Measurements from ENCODE around the gene ZKSCAN3.
"Not testable (repeated sequence)": the region's sequence is repeated elsewhere in the genome, so short reads cannot be mapped to it uniquely, and the experiment has no call there.

ZKSCAN3 gene

DNA sequence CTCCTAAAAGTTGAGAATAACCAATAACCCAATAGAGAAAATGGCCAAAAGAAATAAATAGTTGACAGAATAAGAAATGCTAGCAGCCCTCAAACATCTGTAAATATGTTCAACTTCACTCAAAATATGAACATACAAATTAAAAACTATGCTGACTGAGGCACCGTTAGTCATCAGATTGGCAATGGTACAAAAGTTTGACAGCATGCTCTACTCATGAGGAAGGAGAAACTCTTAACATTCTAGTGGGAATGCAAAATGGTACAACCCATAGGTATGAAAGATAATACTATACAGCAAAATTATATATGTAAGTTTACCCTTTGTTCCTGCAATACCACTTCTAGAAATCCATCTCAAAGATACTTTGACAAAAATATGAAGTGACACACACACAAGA, 51.4 kb downstream of the ZKSCAN3 start:
- TF ChIP-seq, protein P1, sequence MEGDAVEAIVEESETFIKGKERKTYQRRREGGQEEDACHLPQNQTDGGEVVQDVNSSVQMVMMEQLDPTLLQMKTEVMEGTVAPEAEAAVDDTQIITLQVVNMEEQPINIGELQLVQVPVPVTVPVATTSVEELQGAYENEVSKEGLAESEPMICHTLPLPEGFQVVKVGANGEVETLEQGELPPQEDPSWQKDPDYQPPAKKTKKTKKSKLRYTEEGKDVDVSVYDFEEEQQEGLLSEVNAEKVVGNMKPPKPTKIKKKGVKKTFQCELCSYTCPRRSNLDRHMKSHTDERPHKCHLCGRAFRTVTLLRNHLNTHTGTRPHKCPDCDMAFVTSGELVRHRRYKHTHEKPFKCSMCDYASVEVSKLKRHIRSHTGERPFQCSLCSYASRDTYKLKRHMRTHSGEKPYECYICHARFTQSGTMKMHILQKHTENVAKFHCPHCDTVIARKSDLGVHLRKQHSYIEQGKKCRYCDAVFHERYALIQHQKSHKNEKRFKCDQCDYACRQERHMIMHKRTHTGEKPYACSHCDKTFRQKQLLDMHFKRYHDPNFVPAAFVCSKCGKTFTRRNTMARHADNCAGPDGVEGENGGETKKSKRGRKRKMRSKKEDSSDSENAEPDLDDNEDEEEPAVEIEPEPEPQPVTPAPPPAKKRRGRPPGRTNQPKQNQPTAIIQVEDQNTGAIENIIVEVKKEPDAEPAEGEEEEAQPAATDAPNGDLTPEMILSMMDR (IDR thresholded peaks at IDR 0.05; ENCODE audit: low read depth, low read length) = no peak
- no peak overlapping the region for H3K4me3 ChIP-seq (replicated peaks in 1 of 2; ENCODE audit: low read depth in 2 of 2, low read length in 2 of 2)
- DNase-seq (ENCODE audit: low read depth in 2 of 2) = peak in 1 of 2 donors; percentile 76

DNA sequence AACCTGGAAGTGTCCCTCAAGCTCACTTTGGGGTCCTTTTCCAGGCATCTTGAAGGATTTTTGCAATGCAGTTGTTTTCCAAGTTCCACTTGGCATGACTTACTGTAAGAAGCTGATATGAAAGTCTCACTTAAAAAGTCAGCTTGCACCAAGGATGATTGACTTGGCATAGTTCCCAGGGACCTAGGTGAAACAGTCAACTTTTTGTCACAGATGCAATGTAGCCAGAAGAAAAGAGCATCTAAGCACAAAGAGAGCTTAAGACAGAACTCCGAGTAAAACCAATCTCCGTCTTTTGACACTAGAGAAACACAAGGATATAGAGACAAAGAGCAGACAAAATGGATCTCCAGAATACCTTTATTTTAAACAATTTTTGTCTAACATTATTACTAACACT, 52.5 kb downstream of the ZKSCAN3 start:
- no peak overlapping the region for H3K4me3 ChIP-seq (replicated peaks in 1 of 2; ENCODE audit: low read depth in 2 of 2, low read length in 2 of 2)
- DNase-seq (ENCODE audit: low read depth in 2 of 2) = no peak
- TF ChIP-seq, protein P1 (IDR thresholded peaks at IDR 0.05; ENCODE audit: low read depth, low read length) = no peak

DNA sequence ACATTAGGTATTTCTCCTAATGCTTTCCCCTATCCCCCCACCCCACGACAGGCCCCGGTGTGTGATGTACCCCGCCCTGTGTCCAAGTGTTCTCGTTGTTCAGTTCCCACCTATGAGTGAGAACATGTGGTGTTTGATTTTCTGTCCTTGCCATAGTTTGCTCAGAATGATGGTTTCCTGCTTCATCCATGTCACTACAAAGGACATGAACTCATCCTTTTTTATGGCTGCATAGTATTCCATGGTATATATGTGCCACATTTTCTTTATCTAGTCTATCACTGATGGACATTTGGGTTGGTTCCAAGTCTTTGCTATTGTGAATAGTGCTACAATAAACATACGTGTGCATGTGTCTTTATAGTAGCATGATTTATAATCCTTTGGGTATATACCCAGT, 54.2 kb downstream of the ZKSCAN3 start:
- not testable (repeated sequence) for H3K4me3 ChIP-seq (replicated peaks in 1 of 2; ENCODE audit: low read depth in 2 of 2, low read length in 2 of 2); DNase-seq (ENCODE audit: low read depth in 2 of 2)

DNA sequence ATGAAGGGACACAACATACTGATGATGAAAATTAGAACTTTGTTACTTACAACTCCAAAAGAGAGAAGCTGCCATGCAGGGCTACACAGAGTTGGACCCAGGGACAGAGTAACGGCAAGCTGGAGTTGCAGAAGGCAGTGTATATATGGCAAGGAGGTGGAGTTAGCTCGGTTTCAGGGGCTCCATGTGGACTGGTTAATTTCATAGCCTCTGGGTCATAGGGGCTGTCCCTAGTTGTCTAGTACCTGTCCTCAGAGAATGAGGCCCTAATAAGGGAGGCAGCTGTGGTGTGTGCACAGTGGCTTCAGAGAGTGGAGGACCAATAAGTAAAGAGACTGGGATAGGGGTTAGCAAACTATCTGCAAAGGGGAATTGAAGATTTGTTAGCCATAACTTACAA, 57.7 kb downstream of the ZKSCAN3 start:
- DNase-seq (ENCODE audit: low read depth in 2 of 2) = no peak
- H3K4me3 ChIP-seq (replicated peaks in 1 of 2; ENCODE audit: low read depth in 2 of 2, low read length in 2 of 2) = no peak overlapping the region
- TF ChIP-seq, protein P1 (IDR thresholded peaks at IDR 0.05; ENCODE audit: low read depth, low read length) = no peak

DNA sequence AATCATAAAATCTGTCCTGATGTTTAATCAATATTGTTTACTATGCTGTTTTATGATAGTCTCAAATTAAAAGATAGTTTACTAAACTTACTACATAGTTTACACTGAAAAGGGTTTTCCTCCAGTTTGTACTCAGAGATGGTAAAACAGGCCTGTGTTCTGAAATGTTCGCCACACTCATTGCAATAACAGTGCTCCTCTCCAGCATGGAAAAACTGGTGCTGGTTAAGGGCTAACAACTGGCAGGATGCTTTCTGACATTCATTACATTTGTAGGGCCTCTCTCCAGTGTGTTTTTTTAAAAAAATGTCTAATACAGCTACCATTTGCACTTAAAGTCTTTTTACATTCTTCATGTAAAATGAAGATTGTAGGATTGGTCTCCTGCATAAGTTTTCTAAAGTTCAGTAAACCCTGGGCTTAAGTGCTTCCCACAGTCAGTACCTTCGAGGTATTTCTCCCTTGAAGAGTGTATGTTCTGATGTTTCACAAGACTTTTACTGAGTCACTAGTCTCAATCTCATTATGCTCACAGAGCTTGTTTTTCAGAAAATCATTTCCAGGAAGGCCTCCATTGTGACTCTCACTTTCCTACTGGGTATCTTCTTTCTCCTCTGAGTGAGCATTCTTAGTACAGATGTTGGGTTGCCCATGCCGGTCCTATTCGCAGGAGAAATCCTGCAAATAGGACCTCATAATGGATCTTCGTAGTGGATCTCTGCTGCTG, 58.5 kb downstream of the ZKSCAN3 start:
- no peak overlapping the region for H3K4me3 ChIP-seq (replicated peaks in 1 of 2; ENCODE audit: low read depth in 2 of 2, low read length in 2 of 2)
- DNase-seq (ENCODE audit: low read depth in 2 of 2) = peak in 1 of 2 donors; percentile 11
- TF ChIP-seq, protein P1 (IDR thresholded peaks at IDR 0.05; ENCODE audit: low read depth, low read length) = no peak

DNA sequence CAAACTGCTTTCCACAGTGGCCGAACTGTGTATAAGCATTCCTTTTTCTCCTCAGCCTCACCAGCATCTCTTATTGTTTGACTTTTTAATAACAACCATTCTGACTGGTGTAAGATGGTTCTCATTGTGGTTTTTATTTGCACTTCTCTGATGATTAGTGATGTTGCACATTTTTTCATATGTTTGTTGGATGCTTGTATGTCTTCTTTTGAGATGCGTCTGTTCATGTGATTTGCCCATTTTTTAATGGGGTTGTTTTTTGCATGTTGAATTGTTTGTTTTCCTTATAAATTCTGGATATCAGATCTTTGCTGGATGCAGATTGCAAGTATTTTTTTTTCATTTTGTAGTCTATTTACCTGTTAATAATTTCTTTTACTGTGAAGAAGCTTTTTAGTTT, 61.0 kb downstream of the ZKSCAN3 start:
- DNase-seq (ENCODE audit: low read depth in 2 of 2) = no peak
- TF ChIP-seq, protein P1 (IDR thresholded peaks at IDR 0.05; ENCODE audit: low read depth, low read length) = no peak
- H3K4me3 ChIP-seq (replicated peaks in 1 of 2; ENCODE audit: low read depth in 2 of 2, low read length in 2 of 2) = no peak overlapping the region

DNA sequence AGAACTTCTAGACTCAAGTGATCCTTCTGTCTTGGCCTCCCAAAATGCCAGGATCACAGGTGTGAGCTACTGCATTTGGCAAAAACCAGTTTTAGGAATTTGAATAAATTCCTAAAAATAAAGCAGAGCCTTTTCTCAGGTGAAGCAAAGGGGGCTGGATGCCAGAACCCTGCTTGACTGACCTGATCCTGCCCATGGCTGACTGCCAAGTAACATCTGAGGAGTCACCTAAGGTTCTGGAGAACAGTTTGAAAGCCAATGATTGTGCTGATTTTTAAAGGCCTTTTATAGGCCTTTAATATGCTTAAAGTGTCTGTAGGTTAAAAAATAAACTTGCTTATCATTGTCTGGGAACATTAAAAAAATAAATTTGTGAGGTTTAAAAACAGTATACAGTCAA, 63.9 kb downstream of the ZKSCAN3 start:
- H3K4me3 ChIP-seq (replicated peaks in 1 of 2; ENCODE audit: low read depth in 2 of 2, low read length in 2 of 2) = no peak overlapping the region
- no peak for DNase-seq (ENCODE audit: low read depth in 2 of 2)
- TF ChIP-seq, protein P1 (IDR thresholded peaks at IDR 0.05; ENCODE audit: low read depth, low read length) = no peak

Measured in cardiac fibroblast (primary cell).